Endothelial cell of hepatic sinusoid (primary cell): Measurements from ENCODE around the gene TMEM131.

Experiments
- in situ Hi-C: cut with HindIII; loops from 2 replicates; pipeline ENCODE4 v1.10.0; 2017; ENCODE audit warnings: low sequenced_read_pairs

TMEM131 gene

GRCh38 chr2:97728091-97728731, 267.5 kb downstream of the TMEM131 start:
- in situ Hi-C loops, result no loop called here

GRCh38 chr2:97727296-97727695, 268.5 kb downstream of the TMEM131 start:
- in situ Hi-C loops, result no loop called here

- in situ Hi-C loops, result no loop called here
These were observed 269.3 kb downstream of the TMEM131 start for GRCh38 chr2:97726261-97727064.

- in situ Hi-C loops, result no loop called here
These were observed 270.6 kb downstream of the TMEM131 start for GRCh38 chr2:97724946-97725688.

- in situ Hi-C loops, result no loop called here
These were observed 271.2 kb downstream of the TMEM131 start for GRCh38 chr2:97724501-97724900.

- in situ Hi-C loops, result no loop called here
These were observed 271.7 kb downstream of the TMEM131 start for GRCh38 chr2:97724073-97724410.

- in situ Hi-C loops, result no loop called here
These were observed 272.3 kb downstream of the TMEM131 start for GRCh38 chr2:97723156-97724072.

GRCh38 chr2:97722227-97722626, 273.5 kb downstream of the TMEM131 start:
- in situ Hi-C loops, result no loop called here

- in situ Hi-C loops, result no loop called here
These were observed 275.0 kb downstream of the TMEM131 start for GRCh38 chr2:97720746-97721145.

- in situ Hi-C loops, result no loop called here
These were observed 276.2 kb downstream of the TMEM131 start for GRCh38 chr2:97719362-97720155.

- in situ Hi-C loops, result no loop called here
These were observed 276.8 kb downstream of the TMEM131 start for GRCh38 chr2:97718942-97719341.

- in situ Hi-C loops, result no loop called here
These were observed 277.5 kb downstream of the TMEM131 start for GRCh38 chr2:97718051-97718882.

GRCh38 chr2:97717613-97717995, 278.1 kb downstream of the TMEM131 start:
- in situ Hi-C loops, result no loop called here

GRCh38 chr2:97716695-97717612, 278.8 kb downstream of the TMEM131 start:
- in situ Hi-C loops, result no loop called here

GRCh38 chr2:97715951-97716694, 279.6 kb downstream of the TMEM131 start:
- in situ Hi-C loops, result no loop called here

GRCh38 chr2:97714950-97715652, 280.6 kb downstream of the TMEM131 start:
- in situ Hi-C loops, result no loop called here
